H1 (cell line): ENCODE measurements around the gene EPS8. TPM values are rescaled to one million over a fixed set of nuclear protein-coding genes. Genes with fewer than 3 reads are reported as not detected.

Experiments
- CTCF ChIA-PET: fragments of 300-600 bp; sonication (Branson Sonifier 250); formaldehyde crosslinking; loops from one replicate; lab custom pipeline; 2021; ENCODE audit not compliant: partially characterized antibody; lab: Charles Lee
- POLR2A ChIA-PET: fragments of 300-600 bp; sonication (Branson Sonifier 250); formaldehyde crosslinking; loops from one replicate; lab custom pipeline; 2021; ENCODE audit warnings: inconsistent platforms; ENCODE audit not compliant: partially characterized antibody; lab: Charles Lee
- DNase-seq, 2 experiments: peaks; one replicate each; pipeline versions ENCODE4 v3.0.0 to v3.0.0-alpha.2; 2010 to 2022; ENCODE audit warnings: low spot score in 2 of 2, low read depth in 1 of 2, mixed read lengths in 1 of 2
- FAIRE-seq: peaks from 2 replicates; lab custom pipeline; 2011; peaks lifted over from hg19 to GRCh38; lab: Jason Lieb, UNC
- H2AFZ ChIP-seq: 2 replicates; pipeline ENCODE4 v1.8.1; 2012; ENCODE audit warnings: low read length, inconsistent platforms
- H2AK5ac ChIP-seq: 2 replicates; pipeline ENCODE4 v1.6.1; 2013; ENCODE audit warnings: low read depth, low read length
- H2BK120ac ChIP-seq: replicated peaks from 2 replicates; pipeline ENCODE3; 2013; ENCODE audit warnings: low read depth, low read length, inconsistent platforms
- H2BK12ac ChIP-seq: 2 replicates; pipeline ENCODE4 v1.6.1; 2013; ENCODE audit warnings: low read depth, low read length
- H2BK15ac ChIP-seq: 2 replicates; pipeline ENCODE4 v1.6.1; 2013; ENCODE audit warnings: low read length
- H2BK20ac ChIP-seq: 2 replicates; pipeline ENCODE4 v1.6.1; 2013; ENCODE audit warnings: low read length
- H2BK5ac ChIP-seq: 2 replicates; pipeline ENCODE4 v1.6.1; 2013; ENCODE audit warnings: low read depth, low read length
- H3K14ac ChIP-seq: 2 replicates; pipeline ENCODE4 v1.6.1; 2013; ENCODE audit warnings: inconsistent platforms; ENCODE audit not compliant: insufficient read length
- H3K18ac ChIP-seq: 2 replicates; pipeline ENCODE4 v1.6.1; 2013; ENCODE audit warnings: low read length; ENCODE audit errors: extremely low read depth
- H3K23ac ChIP-seq: 2 replicates; pipeline ENCODE4 v1.6.1; 2013; ENCODE audit warnings: inconsistent platforms; ENCODE audit not compliant: insufficient read length
- H3K23me2 ChIP-seq: 2 replicates; pipeline ENCODE4 v1.6.1; 2013; ENCODE audit warnings: low read depth, low read length
- H3K27ac ChIP-seq: 2 replicates; pipeline ENCODE4 v1.6.1; 2011; ENCODE audit warnings: low read depth, low read length, inconsistent platforms
- H3K27me3 ChIP-seq, 4 experiments: replicated peaks in 1 of 4; 1 replicate in 1 of 4; 2 replicates in 3 of 4; pipeline versions ENCODE4 v1.6.1 to v1.8.1; 2011 to 2013; ENCODE audit warnings: low read length in 3 of 4, mild to moderate bottlenecking in 3 of 4, inconsistent platforms in 2 of 4, mixed read lengths in 2 of 4, moderate library complexity in 1 of 4; ENCODE audit not compliant: control insufficient read depth in 3 of 4, insufficient read depth in 3 of 4; ENCODE audit errors: extremely low read depth in 1 of 4
- H3K36me3 ChIP-seq, 4 experiments: 2 replicates each; pipeline versions ENCODE4 v1.6.1 to v1.8.1; 2011 to 2013; ENCODE audit warnings: mild to moderate bottlenecking in 4 of 4, low read length in 3 of 4, moderate library complexity in 2 of 4, control low read depth in 1 of 4, inconsistent platforms in 1 of 4; ENCODE audit not compliant: insufficient read depth in 4 of 4, control insufficient read depth in 2 of 4
- H3K4ac ChIP-seq: replicated peaks from 2 replicates; pipeline ENCODE3; 2013; ENCODE audit warnings: low read length, low read depth, mixed read lengths, inconsistent platforms; ENCODE audit not compliant: insufficient read length
- H3K4me1 ChIP-seq, 4 experiments: replicated peaks in 1 of 4; 1 replicate in 1 of 4; 2 replicates in 3 of 4; pipeline versions ENCODE4 v1.6.1 to v1.8.1; 2011 to 2013; ENCODE audit warnings: low read length in 3 of 4, inconsistent platforms in 2 of 4, mixed read lengths in 1 of 4; ENCODE audit not compliant: insufficient read depth in 4 of 4, control insufficient read depth in 3 of 4
- H3K4me2 ChIP-seq, 2 experiments: 2 replicates each; pipeline versions ENCODE4 v1.6.1 to v1.8.1; 2011 to 2013; ENCODE audit warnings: low read depth in 2 of 2, low read length in 2 of 2, control low read depth in 1 of 2, inconsistent platforms in 1 of 2, mild to moderate bottlenecking in 1 of 2; ENCODE audit not compliant: insufficient read depth in 1 of 2
- H3K4me3 ChIP-seq, 4 experiments: fragments of 200-600, 300-600 bp in 1 of 4; sonication (generic), shearing (Covaris generic), sonication (Bioruptor Twin) in 1 of 4; 2 replicates each; pipeline versions ENCODE4 v1.5.1 to v1.8.1; 2011 to 2016; ENCODE audit warnings: low read length in 4 of 4, low read depth in 3 of 4, control low read depth in 2 of 4, inconsistent platforms in 2 of 4, mild to moderate bottlenecking in 2 of 4, mixed read lengths in 1 of 4, moderate library complexity in 1 of 4; ENCODE audit not compliant: insufficient read depth in 2 of 4; ENCODE audit errors: extremely low read depth in 1 of 4
- H3K56ac ChIP-seq: replicated peaks from 2 replicates; pipeline ENCODE3; 2013; ENCODE audit warnings: low read depth, mild to moderate bottlenecking, mixed read lengths, low read length, inconsistent platforms; ENCODE audit not compliant: insufficient read length
- H3K79me1 ChIP-seq: 2 replicates; pipeline ENCODE4 v1.6.1; 2013; ENCODE audit warnings: low read depth, low read length, control low read depth
- H3K79me2 ChIP-seq, 2 experiments: 2 replicates each; pipeline versions ENCODE4 v1.6.1 to v1.8.1; 2012 to 2013; ENCODE audit warnings: low read length in 2 of 2, mild to moderate bottlenecking in 2 of 2, inconsistent platforms in 1 of 2; ENCODE audit not compliant: insufficient read depth in 2 of 2, control insufficient read depth in 1 of 2
- H3K9ac ChIP-seq, 4 experiments: replicated peaks in 1 of 4; 1 replicate in 1 of 4; 2 replicates in 3 of 4; pipeline versions ENCODE4 v1.6.1 to v1.8.1; 2011 to 2013; ENCODE audit warnings: low read depth in 3 of 4, low read length in 3 of 4, control low read depth in 2 of 4, mild to moderate bottlenecking in 2 of 4, moderate library complexity in 2 of 4, inconsistent platforms in 1 of 4; ENCODE audit errors: extremely low read depth in 1 of 4
- H3K9me3 ChIP-seq, 2 experiments: 2 replicates each; pipeline versions ENCODE4 v1.6.1 to v1.8.1; 2012 to 2013; ENCODE audit warnings: mild to moderate bottlenecking in 2 of 2, moderate library complexity in 2 of 2, control low read depth in 1 of 2, inconsistent platforms in 1 of 2, low read depth in 1 of 2, low read length in 1 of 2, mixed read lengths in 1 of 2; ENCODE audit not compliant: insufficient read depth in 2 of 2
- H4K20me1 ChIP-seq, 2 experiments: replicated peaks in 1 of 2; 2 replicates each; pipeline versions ENCODE3 to v1.8.1; 2011 to 2013; ENCODE audit warnings: inconsistent platforms in 2 of 2, low read length in 2 of 2, mild to moderate bottlenecking in 1 of 2; ENCODE audit not compliant: insufficient read depth in 2 of 2, control insufficient read depth in 1 of 2
- H4K5ac ChIP-seq: 2 replicates; pipeline ENCODE4 v1.6.1; 2013; ENCODE audit warnings: low read length, low read depth, mixed read lengths, inconsistent platforms; ENCODE audit not compliant: insufficient read length
- H4K8ac ChIP-seq: 2 replicates; pipeline ENCODE4 v1.8.0; 2013; ENCODE audit warnings: mild to moderate bottlenecking, moderate library complexity, low read length, inconsistent platforms; ENCODE audit not compliant: insufficient read depth; ENCODE audit errors: extremely low read depth
- H4K91ac ChIP-seq: replicated peaks from 2 replicates; pipeline ENCODE3; 2013; ENCODE audit warnings: low read length, mixed read lengths, inconsistent platforms; ENCODE audit not compliant: insufficient read length
- BCL11A ChIP-seq, 2 experiments: IDR thresholded peaks; one replicate each; pipeline ENCODE4 v1.6.1; 2011; ENCODE audit warnings: low read depth in 2 of 2, low read length in 2 of 2, mild to moderate bottlenecking in 2 of 2
- CBX5 ChIP-seq: fragments of 300-800, 300-1000 bp; sonication (generic); IDR thresholded peaks from 2 replicates; pipeline ENCODE4 v1.7.1; 2016; ENCODE audit warnings: antibody characterized with exemption, low read length, low read depth
- CHD1 ChIP-seq: IDR thresholded peaks from 2 replicates; pipeline ENCODE4 v1.6.1; 2012; ENCODE audit warnings: low read depth, low read length, improper control_type of control experiment
- JUND ChIP-seq: IDR thresholded peaks from 2 replicates; pipeline ENCODE4 v1.6.1; 2011; ENCODE audit warnings: mild to moderate bottlenecking, improper control_type of control experiment, low read length
- RAD21 ChIP-seq, 2 experiments: IDR thresholded peaks in 1 of 2; conservative IDR thresholded peaks in 1 of 2; 2 replicates each; pipeline ENCODE4 v1.6.1; 2011; ENCODE audit warnings: low read depth in 2 of 2, low read length in 2 of 2, improper control_type of control experiment in 1 of 2, inconsistent platforms in 1 of 2, mild to moderate bottlenecking in 1 of 2, moderate library complexity in 1 of 2
- SIRT6 ChIP-seq: IDR thresholded peaks from one replicate; pipeline ENCODE4 v1.7.1; 2012; ENCODE audit warnings: low read length, inconsistent platforms
- SP1 ChIP-seq: IDR thresholded peaks from 2 replicates; pipeline ENCODE4 v1.6.1; 2011; ENCODE audit warnings: low read depth, low read length
- WGBS, 2 experiments: shearing (Covaris generic) in 1 of 2; methylation state at CpG; one replicate each; pipeline versions ENCODE4 v1.1.6 to v1.1.7; 2013 to 2015; ENCODE audit warnings: low lambda C conversion rate in 2 of 2, mixed read lengths in 2 of 2, inconsistent platforms in 1 of 2, low coverage in 1 of 2, missing lambda C conversion rate in 1 of 2; ENCODE audit not compliant: insufficient replicate concordance in 2 of 2, insufficient coverage in 1 of 2, insufficient read length in 1 of 2; ENCODE audit errors: extremely low coverage in 1 of 2, missing lambda C conversion rate in 1 of 2; 5-methylcytosine and 5-hydroxymethylcytosine counted together
- polyA plus RNA-seq, 7 experiments: library from polyadenylated mRNA; depleted of rRNA in 3 of 7; stranded (reverse) in 5 of 7; unstranded in 2 of 7; fragments of >200 nt in 5 of 7; fragments of 200-250 nt in 2 of 7; gene quantifications; 1 replicate in 5 of 7; 2 replicates in 1 of 7; 4 replicates in 1 of 7; pipeline versions ENCODE4 v1.2.1 to v1.2.3, GENCODE V29; 2011 to 2013; ENCODE audit warnings: missing spikeins in 2 of 7, mixed read lengths in 2 of 7
- total RNA-seq: library from RNA; stranded (reverse); fragmentation: NEBNext Ultra II Directional; extraction: Animal tissue kit (Norgen Biotek cat#: 25700); gene quantifications from 2 replicates; pipeline ENCODE4 v1.2.1, GENCODE V29; 2021

EPS8 gene
- total and polyA plus RNA-seq, 2 of the 8 experiments (the other 6 are each of a cell fraction or from before 2014, with no cell fraction given) = 3.0 to 4.6 TPM

GRCh38 chr12:15627995-15628945 is 160.9 kb downstream of the EPS8 start:
- Histone ChIP-seq H3K27me3 (no peaks in the 10 kb centered on the region), H3K23ac (no peak overlapping the region)
- TF ChIP-seq BCL11A (IDR thresholded peaks at IDR 0.05; ENCODE audit: low read depth in 2 of 2, low read length in 2 of 2) (no peak), CHD1 (no peak), JUND (no peak), RAD21 (IDR thresholded peaks at IDR 0.05 in 1 of 2, conservative IDR thresholded peaks at IDR 0.05 in 1 of 2; ENCODE audit: low read depth in 2 of 2, low read length in 2 of 2) (no peak), CBX5 (no peak), SP1 (no peak), SIRT6 (no peak)
- TF ChIP-seq, all 59 proteins: peak for 0
- no peak overlapping the region for H2AK5ac ChIP-seq
- H4K8ac ChIP-seq = no peak overlapping the region
- no peaks in the 10 kb centered on the region; the same call in 1 of the 2 replicates for H3K23me2 ChIP-seq
- H3K27ac ChIP-seq = no peak overlapping the region
- no peaks in the 10 kb centered on the region for H3K36me3 ChIP-seq
- no peak overlapping the region for H2BK12ac ChIP-seq
- no peak overlapping the region for H3K18ac ChIP-seq
- H3K9me3 ChIP-seq = no peaks in the 10 kb centered on the region
- H3K56ac ChIP-seq = no peak overlapping the region
- H3K4me2 ChIP-seq = no peak overlapping the region
- 81% methylated on average over 4 of the region's 4 CpGs; no CpG with 5 or more reads in 1 of the 2 experiments for WGBS, 2 experiments
- no peak overlapping the region for H3K14ac ChIP-seq
- no peaks in the 10 kb centered on the region for H3K79me1 ChIP-seq
- POLR2A ChIA-PET = no interaction called here
- no peak overlapping the region for H4K91ac ChIP-seq
- H3K4me3 ChIP-seq = no peak overlapping the region
- H2BK20ac ChIP-seq = no peak overlapping the region
- no peak overlapping the region for H4K5ac ChIP-seq
- H2BK120ac ChIP-seq = no peak overlapping the region
- H2AFZ ChIP-seq = no peak overlapping the region
- H4K20me1 ChIP-seq = no peaks in the 10 kb centered on the region
- no peak for FAIRE-seq
- H3K79me2 ChIP-seq = no peaks in the 10 kb centered on the region
- H3K4me1 ChIP-seq = no peaks in the 10 kb centered on the region
- CTCF ChIA-PET = interaction anchor here (1.0 kb wide), 1 partner anchor 38 kb away, joined by 3 read pairs; no protein-coding TSS in a partner anchor
- no peak overlapping the region for H3K4ac ChIP-seq
- no peak overlapping the region for H3K9ac ChIP-seq
- H2BK15ac ChIP-seq = no peak overlapping the region
- no peak overlapping the region for H2BK5ac ChIP-seq
- no peak for DNase-seq
